Endometrial microvascular endothelial cells (primary cell): ENCODE results near the gene ELOVL4. TPM values are rescaled to one million over a fixed set of nuclear protein-coding genes. Genes with fewer than 3 reads are reported as not detected.

ENCODE experiments used
- in situ Hi-C: cut with HindIII; loops from 2 replicates; pipeline ENCODE4 v1.10.0; 2017; ENCODE audit warnings: low sequenced_read_pairs, low pct_unique_long_range_greater_than_20kb; ENCODE audit errors: inconsistent ontology term
- total RNA-seq: library from RNA; depleted of rRNA; stranded (reverse); fragments of >200 nt; gene quantifications from one replicate; pipeline ENCODE4 v1.2.3, GENCODE V29; 2015; ENCODE audit errors: inconsistent ontology term

The ELOVL4 gene
- 2.0 TPM for total RNA-seq

DNA sequence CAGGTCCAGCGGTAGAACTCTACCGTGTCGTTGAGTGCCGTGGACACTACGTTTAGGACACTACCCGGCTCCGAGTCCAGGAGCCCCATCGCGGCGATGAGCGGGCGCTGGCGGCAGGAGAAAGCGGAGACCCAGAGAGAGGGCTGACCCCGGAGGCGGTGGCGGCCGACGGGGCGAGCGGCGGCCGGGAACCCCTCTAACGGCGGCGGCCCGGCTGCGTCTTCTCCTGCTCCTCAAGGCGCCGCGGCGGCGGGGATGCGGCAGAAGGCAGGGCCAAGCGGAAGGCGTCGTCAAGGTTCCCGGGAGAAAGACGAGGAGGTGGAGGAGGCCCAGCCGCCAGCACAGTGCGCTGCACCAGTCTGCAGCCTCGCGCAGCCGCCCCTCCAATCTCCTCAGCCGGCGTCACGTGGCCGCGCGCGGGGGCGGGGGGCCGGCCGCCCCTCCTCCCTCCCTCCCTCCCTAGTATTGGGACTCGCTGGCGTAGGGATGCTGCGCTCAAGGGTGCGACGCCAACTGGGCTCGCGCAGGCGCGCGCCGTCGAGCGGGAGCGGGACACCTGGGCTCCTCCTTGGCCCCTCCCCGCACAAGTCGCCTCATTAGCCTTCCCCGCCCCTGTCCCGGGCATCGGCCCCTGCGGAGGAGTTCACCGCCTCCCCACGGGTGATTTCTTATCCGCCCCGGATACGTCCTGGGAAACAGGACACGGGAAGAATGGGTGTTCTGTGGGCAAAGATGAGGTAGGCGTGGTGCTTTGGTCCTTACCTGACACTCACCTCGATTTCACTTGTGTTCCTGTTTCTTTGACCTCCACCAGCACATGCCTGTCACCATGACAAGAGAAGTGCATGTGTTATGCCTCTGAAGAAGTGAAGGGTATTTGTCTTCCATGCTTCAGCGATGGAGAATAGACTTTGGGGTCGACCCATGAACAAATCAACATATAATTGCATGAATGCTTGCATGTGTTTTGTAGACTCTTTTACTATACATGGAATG is at the start of gene ELOVL4:
Gene ELOVL4 (minus strand): TSS at position 363 of the 996 bp plus-strand sequence. CDS start 274 bp downstream, at position 89.
- in situ Hi-C loops, result no loop called here

GRCh38 chr6:79993911-79994309 is 46.6 kb upstream of the ELOVL4 start:
- in situ Hi-C loops, result no loop called here

- in situ Hi-C loops, result no loop called here
Observed at GRCh38 chr6:79993012-79993910, 45.9 kb upstream of the ELOVL4 start.

DNA sequence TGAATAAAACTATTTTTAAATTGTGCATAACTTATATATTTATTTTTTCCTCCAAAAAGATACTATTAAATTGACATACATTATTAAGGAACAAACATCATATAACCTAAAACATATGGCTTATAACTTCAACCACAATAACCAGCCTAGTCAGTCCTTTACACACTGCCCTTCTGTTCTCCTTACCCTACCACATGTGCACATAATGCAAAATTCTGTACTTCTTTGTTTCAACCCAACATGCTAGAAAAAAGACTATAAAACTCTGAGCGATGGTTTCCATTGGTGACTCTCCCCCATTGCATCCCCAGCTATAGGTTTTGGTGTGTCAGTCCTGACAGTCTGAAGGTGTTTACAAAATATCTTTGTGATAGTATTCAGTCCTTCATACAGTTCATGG is 42.3 kb upstream of the ELOVL4 start:
- in situ Hi-C loops, result no loop called here

GRCh38 chr6:79985128-79985527 is 37.8 kb upstream of the ELOVL4 start:
- in situ Hi-C loops, result no loop called here

GRCh38 chr6:79984261-79984660 is 36.9 kb upstream of the ELOVL4 start:
- in situ Hi-C loops, result no loop called here

- in situ Hi-C loops, result no loop called here
Observed at GRCh38 chr6:79981652-79982051, 34.3 kb upstream of the ELOVL4 start.

DNA sequence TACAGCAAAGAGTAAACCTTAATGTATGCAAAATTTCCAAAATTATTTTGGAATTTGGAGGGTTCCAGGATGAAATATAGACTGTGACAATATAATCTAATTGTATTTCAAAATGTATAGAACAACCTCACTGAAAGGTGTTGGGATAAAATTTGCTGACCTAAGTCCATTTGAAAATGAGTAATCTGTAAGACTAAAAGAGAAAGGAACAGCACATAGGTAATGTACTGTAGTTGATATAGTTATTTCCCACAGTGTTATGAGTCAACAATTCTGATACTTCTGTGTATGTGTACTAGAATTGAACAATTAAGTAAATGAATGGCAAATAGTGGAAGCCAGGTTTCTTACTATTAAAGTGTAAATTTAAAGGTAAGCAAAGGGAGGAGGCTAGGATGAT is 23.8 kb upstream of the ELOVL4 start:
- in situ Hi-C loops, result no loop called here

DNA sequence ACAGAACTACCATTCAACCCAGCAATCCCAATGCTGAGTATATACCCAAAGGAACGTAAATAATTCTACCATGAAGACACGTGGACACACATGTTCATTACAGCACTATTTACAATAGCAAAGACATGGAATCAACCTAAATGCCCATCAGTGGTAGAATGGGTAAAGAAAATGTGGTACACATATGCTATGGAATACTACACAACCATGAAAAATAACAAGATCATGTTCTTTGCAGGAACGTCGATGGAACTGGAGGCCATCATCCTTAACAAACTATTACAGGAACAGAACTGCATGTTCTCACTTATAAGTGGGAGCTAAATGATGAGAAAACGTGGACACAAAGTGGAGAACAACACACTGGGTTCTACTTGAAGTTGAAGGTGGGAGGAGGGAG is 22.4 kb upstream of the ELOVL4 start:
- in situ Hi-C loops, result no loop called here

GRCh38 chr6:79967178-79967577 is 19.8 kb upstream of the ELOVL4 start:
- in situ Hi-C loops, result no loop called here

DNA sequence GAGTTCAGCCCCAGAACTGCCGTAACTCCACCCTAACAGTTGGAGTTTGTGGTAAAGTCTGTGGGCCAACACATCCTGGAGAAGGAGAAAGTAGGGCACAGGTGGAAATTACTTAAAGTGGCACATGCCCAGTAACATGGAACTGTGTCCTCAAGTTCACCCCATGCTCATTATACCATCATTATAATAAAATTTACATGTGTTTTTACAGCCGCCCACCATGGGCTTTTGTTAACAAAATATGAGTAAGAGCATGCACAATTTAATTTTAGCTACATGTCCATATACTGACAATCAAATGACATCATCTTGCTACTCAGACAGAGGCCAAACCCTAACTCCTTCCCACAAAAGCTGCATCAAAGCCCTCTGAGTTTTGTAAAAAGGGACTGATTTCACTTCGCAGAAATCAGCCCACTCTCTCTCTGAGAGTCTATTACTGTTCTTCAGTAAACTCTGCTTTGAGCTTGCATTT is 17.3 kb upstream of the ELOVL4 start:
- in situ Hi-C loops, result no loop called here

DNA sequence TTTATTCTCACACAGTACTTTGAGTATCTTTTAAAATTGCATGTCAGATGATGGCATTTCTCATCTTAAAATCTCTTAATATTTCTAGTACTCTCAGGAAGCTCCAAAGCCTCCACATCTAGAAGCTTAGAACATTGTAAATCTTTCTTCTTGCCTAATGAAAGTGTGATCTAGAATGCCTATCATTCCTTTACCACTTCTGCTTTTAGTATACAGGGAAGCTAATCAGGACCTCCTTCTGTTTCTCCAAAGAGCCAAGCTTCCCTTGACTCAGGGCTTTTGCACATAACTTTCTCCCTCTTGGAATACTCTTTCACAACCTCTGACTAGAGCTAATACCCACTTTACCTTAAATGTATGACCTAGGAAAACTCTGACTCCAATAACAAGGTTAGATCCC is 7.5 kb upstream of the ELOVL4 start:
- in situ Hi-C loops, result no loop called here

DNA sequence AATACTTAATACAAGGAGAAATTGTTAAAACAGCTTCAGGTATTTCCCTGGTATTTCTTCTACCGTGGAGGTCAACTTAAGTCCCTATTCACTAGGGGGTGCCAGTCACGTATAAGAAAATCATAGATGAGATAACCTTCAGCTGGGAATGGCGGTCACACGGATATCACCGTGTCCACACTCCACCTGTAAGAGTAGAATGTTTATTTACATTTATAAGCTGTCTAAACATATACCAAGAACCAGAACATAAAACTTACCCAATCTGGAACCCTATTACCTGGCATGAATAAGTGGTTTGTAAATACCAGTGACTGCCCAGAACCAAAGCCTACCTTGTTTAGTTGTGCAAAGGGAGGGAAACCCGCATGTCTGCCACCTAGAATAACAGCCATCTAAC is 1.9 kb upstream of the ELOVL4 start:
- in situ Hi-C loops, result no loop called here

DNA sequence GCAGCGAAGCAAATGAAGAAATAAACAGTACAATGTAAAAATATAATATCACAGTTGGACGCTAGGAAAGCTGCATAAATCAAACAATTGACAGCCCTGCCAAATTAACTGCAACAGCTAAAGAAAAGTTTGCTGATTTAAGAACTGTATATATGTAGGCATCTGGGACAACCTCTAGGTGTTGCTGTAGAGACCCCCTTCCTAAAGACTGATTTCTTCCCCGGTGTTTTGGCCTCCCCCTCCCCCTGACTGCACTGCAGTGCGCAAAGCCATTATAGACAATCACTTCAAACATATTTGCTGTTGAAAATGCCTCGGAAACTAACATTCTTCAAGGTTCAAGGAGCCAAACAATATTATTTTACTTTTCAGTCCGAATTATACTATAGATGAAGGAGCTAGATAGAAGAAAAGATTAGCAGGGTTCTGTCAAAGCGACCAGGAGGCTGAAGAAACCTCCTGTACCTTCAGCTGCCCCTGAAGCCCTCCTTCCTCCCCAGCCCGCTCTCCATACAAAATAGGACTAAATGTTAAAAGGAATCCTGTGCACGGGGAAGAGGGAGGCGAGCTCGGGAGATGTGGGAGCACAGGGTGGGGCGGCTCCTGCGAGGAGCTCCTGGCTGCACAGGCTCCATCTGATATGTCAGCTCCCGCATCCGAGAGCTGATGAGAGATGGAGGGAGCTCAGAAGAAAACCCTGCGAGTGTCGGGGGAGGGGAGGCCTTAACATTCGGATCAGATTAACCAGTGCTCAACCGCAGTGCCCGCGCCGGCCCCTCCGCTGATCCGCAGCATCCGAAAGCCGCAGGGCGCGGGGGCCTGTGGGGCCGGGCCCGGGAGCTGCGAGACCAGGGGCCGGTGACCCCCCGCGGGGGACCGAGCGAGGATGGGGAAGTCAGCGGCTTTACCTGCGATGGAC is 822 bp downstream of the ELOVL4 start:
- in situ Hi-C loops, result no loop called here

DNA sequence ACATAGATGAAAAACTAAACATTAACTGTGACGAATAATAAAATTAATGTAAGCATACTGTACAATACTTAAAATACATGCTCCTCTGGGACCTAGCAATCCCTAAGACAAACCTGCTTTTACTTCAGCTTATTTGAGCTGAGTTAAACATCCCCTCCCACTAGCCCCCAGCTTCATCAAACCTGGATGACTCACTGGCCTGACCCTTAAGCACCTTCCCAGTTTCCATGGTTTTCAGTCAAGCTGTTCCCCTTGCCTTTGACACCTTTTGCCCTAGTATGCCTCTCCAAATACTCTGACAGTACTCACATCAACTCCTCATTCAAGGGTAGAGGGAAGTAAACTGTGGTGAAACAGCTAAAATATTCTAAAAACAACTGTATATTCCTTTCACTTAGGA is 4.2 kb downstream of the ELOVL4 start:
- in situ Hi-C loops, result no loop called here

DNA sequence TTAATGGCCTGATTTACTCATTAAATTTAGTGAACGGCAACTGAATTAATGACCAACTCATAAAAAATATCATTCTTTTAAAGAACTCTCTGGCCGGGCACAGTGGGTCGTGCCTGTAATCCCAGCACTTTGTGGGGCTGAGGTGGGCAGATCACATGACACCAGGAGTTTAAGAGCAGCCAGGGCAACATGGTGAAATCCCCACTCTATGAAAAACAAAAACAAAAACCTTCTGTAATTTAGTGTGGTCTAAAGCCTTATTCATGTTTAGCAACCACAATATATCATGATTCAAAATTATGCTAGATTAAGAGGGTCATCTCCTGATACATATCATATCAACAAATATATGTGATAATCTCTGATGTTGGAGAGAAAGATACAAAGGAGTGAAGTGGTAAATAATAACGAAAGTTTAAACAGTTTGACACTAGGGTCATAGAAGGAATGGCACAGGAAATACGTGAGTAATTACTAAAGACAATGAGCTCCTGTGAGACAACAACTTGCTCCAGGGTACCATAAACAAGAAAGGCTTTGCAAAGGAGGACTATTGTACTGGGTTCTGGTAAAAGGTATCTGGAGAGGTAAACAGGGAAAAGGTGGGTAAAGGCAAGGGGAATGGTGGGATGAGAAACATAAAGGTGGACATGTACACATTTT is 5.7 kb downstream of the ELOVL4 start:
- in situ Hi-C loops, result no loop called here

DNA sequence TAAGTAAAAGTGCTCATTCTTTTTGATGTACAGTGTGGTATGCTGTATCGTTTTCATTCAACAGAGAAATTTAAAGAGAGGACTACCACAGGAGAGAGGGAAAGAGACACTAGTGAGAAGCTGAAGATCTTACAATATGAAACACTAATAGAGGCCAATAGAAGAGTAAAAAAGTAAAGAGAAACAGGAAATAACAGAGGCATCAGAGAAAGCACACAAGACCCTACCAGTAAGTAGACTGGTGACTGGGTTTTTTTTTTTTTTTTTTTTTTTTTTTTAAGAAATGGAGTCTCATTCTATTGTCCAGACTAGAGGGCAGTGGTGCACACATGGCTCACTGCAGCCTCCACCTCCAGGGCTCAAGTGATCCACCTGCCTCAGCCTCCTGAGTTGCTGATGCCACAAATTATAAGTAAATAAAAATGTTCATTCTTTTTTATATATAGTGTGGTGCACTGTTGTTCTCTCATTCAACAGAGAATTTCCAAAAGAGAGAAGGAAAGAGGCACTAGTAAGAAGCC is 18.8 kb downstream of the ELOVL4 start:
- in situ Hi-C loops, result no loop called here

DNA sequence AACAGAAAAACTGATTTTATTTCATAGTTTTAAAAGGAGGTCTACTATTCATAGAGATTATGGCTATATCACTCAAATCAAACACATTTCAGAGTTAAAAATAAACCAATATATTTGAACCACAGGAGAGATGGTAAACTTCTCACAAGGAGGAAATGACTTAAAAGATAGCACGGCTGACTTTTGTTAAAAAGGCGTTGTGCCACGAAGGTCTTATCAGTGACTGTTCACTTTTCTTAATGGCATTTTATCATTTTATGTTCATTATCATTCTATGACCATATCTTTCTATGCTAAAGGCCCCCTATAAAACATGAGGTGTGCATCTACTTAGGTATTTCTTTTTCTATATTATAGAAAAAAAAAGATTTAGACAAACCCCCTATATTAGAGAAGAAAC is 19.6 kb downstream of the ELOVL4 start:
- in situ Hi-C loops, result no loop called here
